ENCODE results near the gene PTPRG. TPM values are rescaled to one million over a fixed set of nuclear protein-coding genes. Genes with fewer than 3 reads are reported as not detected.

The PTPRG gene
- total RNA-seq, 1 donor from 2014 or later: 0.22 TPM

GRCh38 chr3:61601831-61602230, 40.5 kb downstream of the PTPRG start:
- Mint-ChIP-seq H3K27ac (no peak overlapping the region), H3K36me3 (ENCODE audit: low read depth) (no peaks in the 10 kb centered on the region), H3K4me3 (no peak overlapping the region), H3K9me3 (no peaks in the 10 kb centered on the region), H3K27me3 (no peaks in the 10 kb centered on the region), H3K4me1 (no peaks in the 10 kb centered on the region)
- no peak for TF ChIP-seq CTCF (IDR thresholded peaks at IDR 0.05)
- POLR2A ChIA-PET: no interaction called here
- DNase-seq (no peak), ATAC-seq (ENCODE audit: low read depth) (no peak)
- intact Hi-C loops (cut with micrococcal nuclease): no loop called here
- CTCF ChIA-PET: no interaction called here

- intact Hi-C loops (cut with micrococcal nuclease): no loop called here
- Mint-ChIP-seq H3K9me3 (no peaks in the 10 kb centered on the region), H3K27ac (no peak overlapping the region), H3K4me3 (no peak overlapping the region), H3K27me3 (no peaks in the 10 kb centered on the region), H3K36me3 (ENCODE audit: low read depth) (no peaks in the 10 kb centered on the region), H3K4me1 (no peaks in the 10 kb centered on the region)
- POLR2A ChIA-PET: no interaction called here
- CTCF ChIA-PET: no interaction called here
- no peak for TF ChIP-seq CTCF (IDR thresholded peaks at IDR 0.05)
- DNase-seq (no peak), ATAC-seq (ENCODE audit: low read depth) (no peak)
These were observed 41.1 kb downstream of the PTPRG start for GRCh38 chr3:61602466-61602865.

- intact Hi-C loops (cut with micrococcal nuclease): no loop called here
- no peak for DNase-seq
- H3K27me3 Mint-ChIP-seq: no peaks in the 10 kb centered on the region
- TF ChIP-seq CTCF (IDR thresholded peaks at IDR 0.05): no peak
- H3K4me1 Mint-ChIP-seq: no peaks in the 10 kb centered on the region
- CTCF ChIA-PET: no interaction called here
- ATAC-seq (ENCODE audit: low read depth): no peak
- POLR2A ChIA-PET: no interaction called here
- H3K9me3 Mint-ChIP-seq: peaks cover 1% of the 10 kb centered on the region
- H3K4me3 Mint-ChIP-seq: no peak overlapping the region
- H3K36me3 Mint-ChIP-seq (ENCODE audit: low read depth): no peaks in the 10 kb centered on the region
- no peak overlapping the region for H3K27ac Mint-ChIP-seq
These were observed 44.3 kb downstream of the PTPRG start for GRCh38 chr3:61605589-61606175.

- H3K4me3 Mint-ChIP-seq: no peak overlapping the region
- no peak overlapping the region for H3K27ac Mint-ChIP-seq
- TF ChIP-seq CTCF (IDR thresholded peaks at IDR 0.05): no peak
- no peak for DNase-seq
- ChIA-PET POLR2A (no interaction called here), CTCF (no interaction called here)
- H3K4me1 Mint-ChIP-seq: no peaks in the 10 kb centered on the region
- H3K9me3 Mint-ChIP-seq: peaks cover 1% of the 10 kb centered on the region
- no peaks in the 10 kb centered on the region for H3K36me3 Mint-ChIP-seq (ENCODE audit: low read depth)
- intact Hi-C loops (cut with micrococcal nuclease): no loop called here
- no peak for ATAC-seq (ENCODE audit: low read depth)
- no peaks in the 10 kb centered on the region for H3K27me3 Mint-ChIP-seq
These were observed 44.8 kb downstream of the PTPRG start for GRCh38 chr3:61606196-61606595.

- Mint-ChIP-seq H3K4me1 (no peaks in the 10 kb centered on the region), H3K27me3 (no peaks in the 10 kb centered on the region), H3K4me3 (no peak overlapping the region), H3K27ac (no peak overlapping the region), H3K36me3 (ENCODE audit: low read depth) (no peaks in the 10 kb centered on the region), H3K9me3 (peaks cover 1% of the 10 kb centered on the region)
- intact Hi-C loops (cut with micrococcal nuclease): no loop called here
- ChIA-PET POLR2A (no interaction called here), CTCF (no interaction called here)
- ATAC-seq (ENCODE audit: low read depth): no peak
- no peak for DNase-seq
- TF ChIP-seq CTCF (IDR thresholded peaks at IDR 0.05): no peak
These were observed 46.7 kb downstream of the PTPRG start for GRCh38 chr3:61608072-61608471.

Data from activated B cell treated with CpG ODN at 0.5 μM for 24 hours (primary cell).